ENCODE data around the gene PHKA2. TPM values are rescaled to one million over a fixed set of nuclear protein-coding genes. Genes with fewer than 3 reads are reported as not detected.
"Not testable (repeated sequence)": the region's sequence is repeated elsewhere in the genome, so short reads cannot be mapped to it uniquely, and the experiment has no call there.

PHKA2 gene
- total RNA-seq, 2 donors from 2014 or later = 23.1 to 29.8 TPM

DNA sequence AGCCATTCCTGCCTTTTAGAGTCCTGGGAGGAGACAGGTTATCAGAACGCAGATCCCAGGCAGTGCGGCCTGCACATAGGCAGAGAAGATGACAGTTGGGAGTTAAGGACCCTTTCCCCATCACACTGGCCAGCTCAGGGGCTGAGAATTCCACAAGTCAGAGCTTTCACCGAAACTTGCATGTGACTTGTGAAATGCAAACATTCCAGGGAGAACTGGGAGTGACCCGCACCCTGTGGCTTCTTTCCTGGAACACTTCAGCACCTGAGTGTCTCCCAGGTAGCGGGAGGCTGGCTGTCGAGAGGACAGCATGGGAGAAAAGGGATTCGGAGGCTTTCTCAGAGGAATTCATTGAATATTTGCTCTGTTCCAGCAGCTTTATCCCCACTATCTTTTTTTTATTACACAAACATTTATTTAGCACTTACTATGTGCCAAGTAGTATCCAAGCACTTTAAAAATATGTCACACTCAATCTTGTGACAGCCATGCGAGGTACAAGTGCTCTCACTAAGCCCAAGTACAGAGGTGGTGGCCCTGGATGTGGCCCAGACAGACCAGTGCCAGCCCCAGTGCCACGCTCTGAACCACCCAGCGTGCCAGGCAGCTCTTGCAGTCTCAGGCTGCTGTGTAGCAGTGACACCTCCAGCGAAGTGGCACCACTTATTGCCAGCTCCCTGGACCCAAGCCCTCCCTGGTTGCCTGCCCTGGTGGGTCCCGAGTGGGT lies 100.5 kb downstream of the PHKA2 start:
- intact Hi-C loops (cut with DNase I) = no loop called here
- ATAC-seq (peak; percentile 55 to 62), DNase-seq (peak; percentile 66)

DNA sequence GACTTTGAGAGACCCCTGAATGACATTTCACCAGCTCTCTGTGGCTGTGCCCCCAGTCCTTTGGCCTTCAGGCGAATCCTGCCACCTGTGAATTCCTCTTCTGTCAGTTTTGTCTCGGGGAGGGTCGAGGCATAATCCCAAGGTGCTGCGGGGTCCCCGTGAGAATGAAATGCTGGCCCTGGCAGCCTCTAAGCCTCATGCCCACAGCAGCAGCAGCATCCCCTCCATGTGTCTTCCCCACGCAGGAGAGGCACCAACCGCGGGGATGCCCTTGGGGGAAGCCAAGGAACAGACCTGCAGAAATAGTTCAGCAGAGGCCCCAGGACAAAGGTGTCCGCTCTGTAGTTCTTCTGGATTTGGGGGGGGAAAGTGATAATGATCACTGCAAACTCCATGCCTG lies 104.8 kb downstream of the PHKA2 start:
- ATAC-seq = no peak
- no peak for DNase-seq
- intact Hi-C loops (cut with DNase I) = no loop called here

DNA sequence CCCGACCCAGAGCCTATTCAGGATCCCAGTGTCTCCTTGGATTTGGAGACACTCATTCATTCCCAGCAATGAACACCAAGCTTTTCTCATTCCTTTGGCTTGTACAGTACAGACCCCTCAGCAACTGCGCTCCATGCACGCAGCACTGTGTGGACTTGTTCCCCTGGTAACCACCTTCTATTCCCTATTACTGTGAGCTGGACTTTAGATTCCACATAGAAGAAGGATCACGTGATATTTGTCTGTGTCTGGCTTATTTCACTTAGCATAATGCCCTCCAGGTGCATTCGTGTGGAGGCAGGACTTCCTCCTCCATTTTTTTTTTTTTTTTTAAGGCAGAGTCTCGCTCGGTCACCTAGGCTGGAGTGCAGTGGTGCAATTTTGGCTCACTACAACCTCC lies 106.4 kb downstream of the PHKA2 start:
- DNase-seq = no peak
- ATAC-seq = no peak
- intact Hi-C loops (cut with DNase I) = no loop called here

DNA sequence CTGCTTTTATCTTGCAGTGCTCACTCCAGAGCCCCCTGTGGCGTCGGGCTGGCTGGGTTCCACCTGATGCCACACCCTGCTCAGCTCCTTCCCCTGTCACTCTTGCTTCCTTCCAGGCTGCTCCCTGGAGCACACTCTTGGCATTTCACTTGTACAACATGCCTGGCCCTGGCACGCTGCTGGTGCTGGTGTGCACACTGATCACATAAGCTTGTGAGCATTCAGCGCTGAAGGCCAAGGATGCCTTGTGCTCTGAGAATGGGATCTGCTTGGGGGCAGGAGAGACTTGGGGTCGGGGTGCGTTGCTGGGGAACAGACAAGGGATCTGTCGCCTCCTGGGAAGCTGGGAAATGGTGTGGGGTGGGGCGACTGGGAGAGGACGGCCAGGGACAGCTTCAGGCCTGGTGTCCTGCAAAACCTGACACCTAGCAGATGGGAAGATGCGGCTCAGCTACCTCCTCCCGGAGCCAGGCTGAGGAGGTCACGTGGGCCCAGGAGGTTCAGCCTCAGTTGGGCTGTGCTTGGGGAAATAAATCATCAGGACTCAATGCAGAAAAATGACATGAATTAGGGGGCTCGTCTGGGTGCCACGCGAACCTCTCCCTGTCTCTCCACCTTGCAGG lies 108.5 kb downstream of the PHKA2 start:
- no peak for DNase-seq
- ATAC-seq = no peak
- intact Hi-C loops (cut with DNase I) = no loop called here

DNA sequence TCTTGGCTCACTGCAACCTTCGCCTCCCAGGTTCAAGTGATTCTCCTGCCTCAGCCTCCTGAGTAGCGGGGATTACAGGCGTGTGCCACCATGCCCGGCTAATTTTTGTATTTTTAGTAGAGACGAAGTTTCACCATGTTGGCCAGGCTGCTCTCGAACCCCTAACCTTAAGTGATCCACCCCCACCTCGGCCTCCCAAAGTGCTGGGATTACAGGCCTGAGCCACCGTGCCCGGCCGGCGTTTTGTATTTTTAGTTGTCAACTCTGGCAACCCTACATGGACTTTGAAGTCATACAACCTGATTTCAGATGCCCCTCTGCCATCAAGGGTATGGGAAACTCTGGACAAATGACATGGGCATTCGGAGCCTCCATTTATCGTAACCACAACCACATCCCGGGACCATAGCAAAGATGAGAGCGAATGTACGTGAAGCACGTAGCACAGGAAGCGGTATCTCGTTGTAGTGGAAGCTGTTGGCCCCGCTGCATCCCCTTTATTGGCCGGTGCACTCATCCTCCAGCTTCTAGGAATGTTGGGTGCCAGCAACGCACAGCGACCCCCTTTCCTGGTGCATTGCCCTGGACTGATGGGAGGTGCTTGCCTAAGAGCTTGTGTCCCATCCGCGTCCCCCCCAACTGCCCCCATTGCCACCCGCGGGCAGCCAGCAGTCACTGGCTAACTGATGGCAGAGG lies 109.2 kb downstream of the PHKA2 start:
- intact Hi-C loops (cut with DNase I) = no loop called here
- ATAC-seq (no peak), DNase-seq (no peak)

DNA sequence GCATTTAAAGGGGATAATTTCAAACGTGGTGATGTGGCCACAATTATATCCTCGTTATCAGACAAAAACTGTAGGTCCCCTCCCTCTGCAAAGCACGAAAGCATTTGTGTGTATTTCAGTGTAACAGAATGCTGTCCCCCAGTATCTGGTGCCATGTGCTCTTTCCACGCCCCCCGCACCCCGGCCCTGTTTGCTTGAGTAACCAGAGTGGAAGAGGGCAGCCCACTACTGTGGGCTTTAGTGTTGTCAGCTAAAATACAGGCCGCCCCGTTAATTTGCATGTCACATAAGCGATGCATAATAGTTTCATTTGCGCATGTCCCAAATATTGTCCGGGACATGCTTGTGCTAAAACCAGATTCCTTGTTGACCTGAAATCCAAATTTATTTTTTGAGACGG lies 110.1 kb downstream of the PHKA2 start:
- intact Hi-C loops (cut with DNase I) = no loop called here
- no peak for DNase-seq
- no peak for ATAC-seq

DNA sequence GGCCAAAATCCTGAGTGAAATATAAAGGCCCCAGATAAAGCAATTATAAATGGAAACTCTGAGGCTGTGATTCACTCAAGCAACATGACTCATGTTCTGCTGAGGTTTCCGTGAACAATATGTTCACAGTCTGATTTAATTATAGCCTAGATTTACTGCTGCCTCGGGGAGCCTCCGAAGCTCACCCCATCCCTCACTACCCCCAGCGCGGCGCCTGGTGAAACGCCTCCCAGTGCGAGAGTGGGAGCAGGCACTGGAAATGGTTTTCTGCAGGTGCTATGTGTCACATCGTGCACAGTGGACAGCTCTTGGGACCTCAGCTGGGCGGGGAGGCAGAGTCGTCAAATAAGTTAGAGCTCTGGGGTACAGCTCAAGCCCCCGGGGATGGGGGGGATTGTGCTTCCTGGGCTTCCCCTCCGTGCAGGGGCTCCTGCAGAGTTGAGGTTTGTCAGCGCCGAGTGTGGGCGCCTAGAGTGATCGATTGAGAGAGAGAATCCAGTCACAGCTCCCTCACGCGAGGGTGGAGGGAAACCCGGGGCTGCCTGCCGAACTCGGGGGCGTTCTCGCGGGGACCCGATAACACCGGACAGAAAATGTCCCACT lies 110.6 kb downstream of the PHKA2 start:
- peak; percentile 75 to 90 for ATAC-seq
- peak; percentile 58 for DNase-seq
- intact Hi-C loops (cut with DNase I) = no loop called here

DNA sequence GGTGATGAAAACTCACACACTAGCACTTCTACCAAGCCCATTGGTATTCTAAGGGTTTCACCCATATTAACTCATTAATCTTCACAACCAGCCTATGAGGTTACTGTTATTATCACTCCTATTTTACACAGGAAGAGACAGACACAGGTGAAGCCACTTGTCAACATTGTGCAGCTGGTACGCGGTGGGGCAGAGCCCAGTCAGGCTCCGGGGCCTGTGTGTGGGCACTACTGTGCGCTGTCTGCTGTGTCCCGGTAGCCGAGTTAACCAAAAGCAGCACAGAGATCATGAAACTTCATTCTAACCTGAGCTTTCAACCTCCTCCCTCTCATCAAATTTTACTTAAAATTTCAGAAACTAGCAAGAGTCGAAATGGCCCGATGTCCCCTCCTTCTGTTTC lies 111.3 kb downstream of the PHKA2 start:
- DNase-seq = no peak
- peak in 1 of 2 donors; percentile 15 for ATAC-seq
- intact Hi-C loops (cut with DNase I) = no loop called here

DNA sequence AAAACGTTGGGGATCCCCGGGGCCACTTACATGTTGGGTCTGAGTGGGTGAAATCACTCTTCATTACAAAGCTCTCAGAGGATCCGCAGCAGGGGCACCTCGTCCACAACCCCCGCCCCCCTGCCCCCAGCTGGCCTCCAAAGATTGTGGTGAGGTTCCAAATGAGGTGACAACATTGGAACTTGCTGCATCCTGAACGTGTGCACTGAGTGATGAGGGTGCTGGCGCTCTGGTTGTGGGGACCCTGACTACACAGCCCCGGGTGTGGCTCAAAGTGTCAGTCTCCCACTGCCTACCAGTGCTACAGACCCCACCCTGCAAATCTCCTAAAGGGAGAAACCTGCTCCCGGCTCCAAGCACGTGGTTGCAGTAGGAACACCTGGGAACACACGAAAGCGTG lies 111.9 kb downstream of the PHKA2 start:
- DNase-seq = no peak
- ATAC-seq = peak; percentile 75 to 80
- intact Hi-C loops (cut with DNase I) = no loop called here

DNA sequence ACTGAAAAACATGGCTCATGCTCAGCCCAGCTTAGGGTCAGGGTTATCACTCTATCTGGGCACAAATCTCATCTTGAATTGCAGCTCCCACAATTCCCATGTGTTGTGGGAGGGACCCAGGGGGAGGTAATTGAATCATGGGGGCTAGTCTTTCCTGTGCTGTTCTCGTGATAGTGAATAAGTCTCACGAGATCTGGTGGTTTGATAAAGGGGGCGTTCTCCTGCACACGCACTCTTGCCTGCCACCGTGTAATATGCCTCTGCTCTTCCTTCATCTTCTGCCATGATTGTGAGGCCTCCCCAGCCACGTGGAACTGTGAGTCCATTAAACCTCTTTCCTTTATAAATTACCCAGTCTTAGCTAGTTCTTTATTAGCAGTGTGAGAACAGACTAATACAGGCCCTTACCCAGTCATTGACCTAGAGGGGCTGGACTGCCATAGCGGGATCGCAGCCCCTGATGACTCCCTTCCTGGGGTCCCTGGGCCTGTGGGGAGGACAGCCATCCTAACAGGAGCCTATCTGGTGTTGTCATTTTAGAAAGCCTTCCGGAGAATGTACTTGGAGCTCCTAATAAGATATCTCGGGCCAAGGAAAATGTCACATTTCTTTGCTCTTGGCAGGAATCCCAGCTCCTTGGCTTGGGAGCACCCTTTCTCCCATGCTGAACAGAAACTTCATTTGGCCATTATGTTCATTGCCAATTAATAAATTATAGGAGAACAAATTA lies 112.6 kb downstream of the PHKA2 start:
- DNase-seq (no peak), ATAC-seq (peak; percentile 21 to 37)
- intact Hi-C loops (cut with DNase I) = no loop called here

DNA sequence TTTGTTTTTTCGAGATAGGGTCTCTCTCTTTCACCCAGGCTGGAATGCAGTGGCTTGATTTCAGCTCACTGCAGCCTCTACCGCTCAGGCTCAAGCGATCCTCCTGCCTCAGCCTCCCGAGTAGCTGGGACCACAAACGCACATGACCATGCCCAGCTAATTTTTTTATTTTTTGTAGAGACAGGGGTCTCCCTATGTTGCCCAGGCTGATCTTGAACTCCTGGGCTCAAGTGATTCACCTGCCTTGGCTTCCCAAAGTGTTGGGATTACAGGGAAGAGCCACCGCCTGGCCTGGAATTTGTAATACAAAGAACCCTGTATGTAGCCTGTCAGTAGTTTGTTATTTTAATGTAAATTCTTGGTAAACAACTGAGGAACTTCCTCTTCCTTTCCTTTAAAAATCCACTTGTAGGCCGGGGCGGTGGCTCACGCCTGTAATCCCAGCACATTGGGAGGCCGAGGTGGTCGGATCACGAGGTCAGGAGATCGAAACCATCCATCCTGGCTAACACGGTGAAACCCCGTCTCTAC lies 119.5 kb downstream of the PHKA2 start:
- DNase-seq (no peak), ATAC-seq (no peak)
- intact Hi-C loops (cut with DNase I) = no loop called here

DNA sequence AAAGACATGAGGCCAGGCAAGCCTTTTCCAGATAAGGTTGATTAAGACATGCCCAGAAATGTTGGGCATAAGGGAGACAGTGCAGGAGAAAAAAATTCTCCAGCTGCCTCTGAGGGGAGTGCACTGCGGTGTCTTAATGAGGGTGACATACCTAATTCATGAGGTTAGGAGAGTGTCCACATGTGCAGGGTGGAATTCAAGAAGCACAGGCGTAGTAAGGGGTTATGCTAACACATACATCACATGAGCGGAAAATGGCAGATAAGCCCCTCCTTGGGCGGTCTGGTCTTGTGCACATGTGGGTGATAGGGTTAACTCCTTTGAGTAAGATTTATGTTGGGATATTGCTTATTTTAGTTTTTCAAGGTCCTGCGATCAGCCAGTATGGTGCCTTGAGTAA lies 122.4 kb downstream of the PHKA2 start:
- ATAC-seq (no peak), DNase-seq (no peak)
- intact Hi-C loops (cut with DNase I) = no loop called here

DNA sequence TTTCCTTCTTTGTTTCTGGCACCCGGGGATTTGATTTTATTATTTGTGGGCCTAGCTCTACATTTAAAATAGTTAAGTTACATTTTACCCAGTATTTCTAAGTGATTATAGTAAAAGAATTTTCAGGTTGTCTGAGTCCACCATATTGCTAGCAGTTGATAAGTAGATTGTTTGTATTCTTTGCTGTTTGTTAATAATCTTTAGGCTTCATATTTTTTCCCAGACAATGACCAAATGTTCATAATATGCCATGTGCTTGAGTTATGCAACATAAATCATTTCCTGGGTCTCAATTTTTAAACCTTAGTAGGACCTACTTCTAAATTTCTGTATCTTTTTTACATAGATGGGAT lies 127.3 kb downstream of the PHKA2 start:
- intact Hi-C loops (cut with DNase I) = no loop called here
- no peak for ATAC-seq

DNA sequence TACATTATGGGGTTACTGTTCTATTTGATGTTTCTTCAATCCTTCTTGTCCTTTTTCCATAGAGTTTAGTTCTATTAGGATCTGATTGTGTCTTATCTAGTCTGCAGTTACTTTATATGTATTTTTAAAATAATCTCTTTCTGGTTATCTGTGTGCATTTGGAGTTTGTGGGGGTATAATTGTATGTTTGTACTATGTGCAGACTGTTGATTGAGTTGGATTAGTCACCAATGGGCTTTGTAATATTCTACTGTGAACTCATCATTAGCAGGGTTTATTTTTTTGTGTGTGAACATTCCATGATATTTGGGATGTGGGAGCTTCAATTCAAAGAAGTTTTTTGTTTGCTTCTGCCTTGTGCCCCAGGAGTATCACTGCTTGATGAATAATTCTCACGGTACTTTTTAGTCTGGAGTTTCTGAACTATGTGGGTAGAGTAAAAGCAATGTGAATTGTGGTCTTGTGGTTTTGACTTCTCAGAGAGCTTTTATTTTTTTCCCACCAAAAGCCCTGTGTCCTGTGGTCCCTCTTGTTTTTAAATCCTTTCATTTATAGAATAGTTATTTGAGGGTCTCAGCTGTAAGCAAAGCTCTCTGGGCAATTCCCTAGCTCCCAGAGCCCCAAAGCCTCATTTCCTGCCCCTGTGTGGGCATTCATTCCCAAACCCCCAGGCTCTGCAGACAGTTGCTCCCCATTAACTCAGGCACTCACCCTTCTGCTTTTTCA lies 127.8 kb downstream of the PHKA2 start:
- ATAC-seq (no peak), DNase-seq (no peak)
- intact Hi-C loops (cut with DNase I) = no loop called here

More for the DNA sequence above, 127.3 kb downstream of the PHKA2 start:
- DNase-seq = no peak

DNA sequence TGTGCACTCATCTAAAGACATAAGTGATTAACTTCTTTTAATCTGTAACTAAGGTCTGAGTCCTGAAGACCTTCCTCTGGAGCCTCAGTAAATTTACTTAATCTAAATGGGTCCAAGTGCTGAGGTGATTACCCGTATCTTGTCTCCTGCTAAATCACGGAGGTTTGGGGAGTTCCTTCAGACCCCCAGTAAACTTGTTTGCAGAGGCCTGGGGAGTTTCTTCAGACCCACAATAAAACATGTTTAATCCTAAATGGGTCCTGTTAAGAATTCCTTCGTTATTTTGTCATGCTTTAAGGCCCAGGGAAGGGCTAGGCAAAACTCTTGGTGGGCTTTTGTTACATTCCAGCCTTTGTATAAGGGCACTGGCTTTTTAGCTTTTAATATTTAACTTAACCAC lies 136.0 kb downstream of the PHKA2 start:
- DNase-seq; intact Hi-C loops (cut with DNase I); ATAC-seq: not testable (repeated sequence)
